Lung microvascular endothelial cell (primary cell): ENCODE data around the gene NDFIP2. TPM values are rescaled to one million over a fixed set of nuclear protein-coding genes. Genes with fewer than 3 reads are reported as not detected.

Source experiments
- DNase-seq, 2 donors: peaks; one replicate each; pipeline versions ENCODE4 v3.0.0 to v3.0.0-alpha.2; 2010; ENCODE audit warnings: low read depth in 2 of 2
- total RNA-seq: library from RNA; depleted of rRNA; stranded (reverse); fragments of >200 nt; gene quantifications from 2 replicates; pipeline ENCODE4 v1.2.1, GENCODE V29; 2014

The NDFIP2 gene, protein sequence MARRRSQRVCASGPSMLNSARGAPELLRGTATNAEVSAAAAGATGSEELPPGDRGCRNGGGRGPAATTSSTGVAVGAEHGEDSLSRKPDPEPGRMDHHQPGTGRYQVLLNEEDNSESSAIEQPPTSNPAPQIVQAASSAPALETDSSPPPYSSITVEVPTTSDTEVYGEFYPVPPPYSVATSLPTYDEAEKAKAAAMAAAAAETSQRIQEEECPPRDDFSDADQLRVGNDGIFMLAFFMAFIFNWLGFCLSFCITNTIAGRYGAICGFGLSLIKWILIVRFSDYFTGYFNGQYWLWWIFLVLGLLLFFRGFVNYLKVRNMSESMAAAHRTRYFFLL
- total RNA-seq = 16.3 and 22.2 TPM in 2 replicates

DNA sequence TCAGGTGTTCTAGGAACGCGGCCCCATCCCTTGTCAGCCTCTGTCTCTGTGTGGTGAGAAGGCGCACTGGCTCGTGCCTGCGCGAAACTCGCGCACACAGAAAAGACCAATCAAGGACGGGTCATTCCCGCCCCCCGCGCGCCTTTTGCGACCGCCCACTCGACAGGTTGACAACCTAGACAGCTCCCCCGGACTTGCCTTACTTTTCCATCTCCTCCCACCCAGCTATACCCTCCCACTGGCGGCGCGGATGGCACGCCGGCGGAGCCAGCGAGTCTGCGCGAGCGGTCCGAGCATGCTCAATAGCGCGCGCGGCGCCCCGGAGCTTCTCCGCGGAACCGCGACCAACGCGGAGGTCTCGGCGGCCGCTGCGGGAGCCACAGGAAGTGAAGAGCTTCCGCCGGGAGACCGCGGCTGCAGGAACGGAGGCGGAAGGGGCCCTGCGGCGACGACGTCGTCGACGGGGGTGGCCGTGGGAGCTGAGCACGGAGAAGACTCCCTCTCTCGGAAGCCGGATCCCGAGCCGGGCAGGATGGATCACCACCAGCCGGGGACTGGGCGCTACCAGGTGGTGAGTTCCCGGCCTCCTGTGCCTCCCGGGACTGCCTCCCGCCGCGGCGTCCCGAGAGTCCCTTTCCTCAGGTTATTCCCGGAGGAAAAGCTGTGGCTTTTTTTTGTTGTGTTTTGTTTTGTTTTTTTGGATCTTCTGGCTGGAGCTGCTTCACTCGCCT lies at the start of gene NDFIP2:
Gene NDFIP2 (plus strand): TSS at position 202 of the 731 bp plus-strand sequence. CDS start 49 bp downstream, at position 251.
- peak; percentile 81 to 84 for DNase-seq

GRCh38 chr13:79432086-79432485 lies 48.9 kb upstream of the NDFIP2 start:
- no peak for DNase-seq

DNA sequence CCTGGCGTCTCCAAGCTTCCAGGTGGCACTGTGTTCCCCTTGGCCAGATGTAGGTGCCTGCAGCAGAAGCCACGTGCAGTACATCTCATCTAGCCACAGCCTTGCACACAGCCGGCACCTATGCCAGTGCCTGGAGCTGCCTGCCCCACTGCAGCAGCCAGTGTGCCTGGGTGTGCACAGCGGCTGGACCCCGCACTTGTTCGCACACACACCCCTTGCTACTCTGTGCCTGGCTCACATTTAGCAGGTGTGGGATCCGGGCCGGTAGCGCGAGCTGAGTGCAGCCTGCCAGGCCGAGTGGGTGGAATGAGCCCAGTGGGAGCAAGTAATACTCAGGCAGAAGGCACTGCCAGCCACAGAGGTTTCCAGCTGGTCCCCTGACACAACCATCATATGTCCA lies 48.0 kb upstream of the NDFIP2 start:
- no peak for DNase-seq

- DNase-seq = peak; percentile 18 to 25
Measured at GRCh38 chr13:79434556-79434955, 46.4 kb upstream of the NDFIP2 start.

DNA sequence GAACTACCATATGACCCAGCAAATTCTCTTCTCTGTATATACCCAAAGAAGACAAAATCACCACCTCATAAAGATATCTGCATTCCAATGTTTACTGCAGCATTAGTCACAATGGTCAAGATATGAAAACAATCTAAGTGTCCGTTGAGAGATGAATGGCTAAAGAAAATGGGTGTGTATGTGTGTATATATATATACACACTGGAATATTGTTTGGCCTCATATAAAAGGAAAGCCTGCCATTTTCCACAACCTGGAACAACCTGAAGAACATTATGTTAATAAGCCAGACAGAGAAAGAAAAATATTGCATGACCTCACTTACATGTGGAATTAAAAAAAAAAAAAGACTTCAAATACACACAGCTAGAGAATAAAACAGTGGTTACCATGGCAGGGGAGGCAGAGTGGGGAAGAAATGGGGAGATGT lies 45.4 kb upstream of the NDFIP2 start:
- peak in 1 of 2 donors; percentile 32 for DNase-seq

DNA sequence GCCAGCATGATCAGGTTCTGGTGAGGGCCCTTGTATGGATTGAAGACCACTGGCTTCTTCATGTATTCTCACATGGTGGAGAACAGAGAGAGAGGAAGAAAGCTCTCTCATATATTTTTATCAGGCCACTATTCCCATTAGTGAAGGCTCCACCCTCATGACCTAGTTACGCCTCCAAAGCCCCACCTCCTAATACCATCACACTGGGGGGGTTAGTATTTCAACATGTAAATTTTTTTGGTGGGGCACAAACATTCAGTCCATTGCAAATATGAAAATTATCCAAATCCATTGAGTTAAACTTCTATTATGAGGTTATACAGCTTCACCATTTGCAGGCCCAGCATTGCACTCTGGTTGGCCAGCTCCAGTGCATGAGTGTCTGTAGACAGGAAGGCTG lies 41.7 kb upstream of the NDFIP2 start:
- no peak for DNase-seq

DNA sequence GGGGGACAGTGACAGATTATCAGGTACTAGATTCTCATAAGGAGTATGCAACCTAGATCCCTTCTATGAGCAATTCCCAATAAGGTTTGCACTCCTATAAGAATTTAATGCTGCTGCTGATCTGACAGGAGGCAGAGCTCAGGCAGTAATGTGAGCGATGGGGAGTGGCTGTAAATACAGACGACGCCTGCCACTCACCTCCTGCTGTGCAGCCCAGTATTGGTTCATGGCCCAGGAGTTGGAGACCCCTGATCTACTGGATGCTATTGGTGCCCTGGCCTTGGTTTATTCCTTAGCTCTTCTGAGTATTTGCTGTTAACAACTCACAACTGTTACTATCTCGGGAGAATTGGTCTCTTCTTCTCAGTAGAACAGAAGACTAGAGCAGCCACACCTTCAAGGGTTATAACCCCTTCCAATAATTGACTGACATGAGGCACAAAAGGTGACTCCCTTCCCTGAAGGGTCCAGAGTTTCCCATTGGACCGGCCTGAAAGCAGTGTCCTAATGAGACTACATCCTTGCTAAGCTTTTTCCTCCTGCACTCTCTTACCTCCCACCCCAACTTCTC lies 39.9 kb upstream of the NDFIP2 start:
- no peak for DNase-seq

- DNase-seq = no peak
Measured at GRCh38 chr13:79442221-79442620, 38.7 kb upstream of the NDFIP2 start.

DNA sequence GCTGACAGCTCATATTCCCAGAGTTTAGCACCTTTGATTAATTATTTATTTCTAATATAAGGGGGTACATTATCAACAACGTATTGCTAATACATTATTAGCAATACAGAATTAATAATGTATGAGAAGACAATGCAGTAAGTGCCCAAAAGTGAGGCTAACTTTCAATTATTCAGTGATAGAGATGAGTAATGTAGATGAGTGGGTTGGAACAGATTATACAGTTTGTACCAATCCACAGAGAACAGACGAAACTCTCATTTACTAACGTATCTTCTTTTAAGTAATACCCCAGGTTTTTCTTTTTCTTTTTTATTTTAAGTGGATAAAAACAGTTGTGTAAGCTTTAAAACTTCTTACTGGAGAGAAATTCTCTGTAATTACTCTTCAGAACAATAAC lies 38.2 kb upstream of the NDFIP2 start:
- no peak for DNase-seq

DNA sequence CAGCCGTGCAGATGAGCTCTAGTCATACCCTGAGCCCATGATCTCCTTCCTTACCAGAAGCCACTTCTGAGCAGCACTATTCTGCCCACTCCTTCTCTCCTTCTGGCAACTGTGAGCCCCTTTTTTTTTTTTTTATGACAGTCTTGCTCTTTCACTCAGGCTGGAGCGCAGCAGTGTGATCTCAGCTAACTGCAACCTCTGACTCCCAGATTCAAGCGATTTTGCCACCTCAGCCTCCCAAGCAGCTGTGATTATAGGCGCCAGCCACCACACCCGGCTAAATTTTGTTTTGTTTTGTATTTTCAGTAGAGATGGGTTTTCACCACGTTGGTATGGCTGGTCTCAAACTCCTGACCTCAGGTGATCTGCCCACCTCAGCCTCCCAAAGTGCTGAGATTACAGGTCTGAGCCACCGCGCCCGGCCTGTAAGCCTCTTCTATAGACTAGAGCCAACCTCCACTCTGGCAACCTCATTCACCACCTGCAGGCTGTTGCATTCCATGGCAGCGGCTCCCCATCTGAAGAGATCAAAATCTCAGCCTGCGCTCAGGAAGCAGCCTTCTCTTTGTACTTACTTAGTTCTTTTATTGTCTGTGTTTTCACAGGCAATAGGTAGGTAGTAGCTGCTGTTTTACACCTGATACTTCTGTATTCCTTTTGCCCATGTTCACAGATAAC lies 34.8 kb upstream of the NDFIP2 start:
- no peak for DNase-seq

DNA sequence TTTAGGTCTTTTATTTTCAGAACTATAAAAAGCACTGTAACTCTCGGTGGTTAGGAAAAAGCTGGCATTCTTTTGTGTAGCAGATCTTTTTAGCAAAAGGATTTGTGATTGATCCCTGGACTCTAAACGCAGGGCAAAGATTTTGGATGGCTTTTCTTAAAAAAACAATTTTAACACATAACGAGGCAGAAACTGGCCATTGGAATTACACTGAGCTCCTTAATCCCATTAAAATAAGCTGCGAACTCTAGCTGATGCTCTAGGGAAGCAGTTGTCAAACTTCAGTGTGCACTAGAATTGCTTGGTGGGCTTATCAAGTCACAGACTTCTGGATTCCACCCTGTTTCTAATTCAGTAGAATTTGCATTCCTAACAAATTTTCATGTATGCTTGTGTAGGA lies 33.8 kb upstream of the NDFIP2 start:
- DNase-seq = no peak

- no peak for DNase-seq
Measured at GRCh38 chr13:79447741-79448140, 33.2 kb upstream of the NDFIP2 start.

DNA sequence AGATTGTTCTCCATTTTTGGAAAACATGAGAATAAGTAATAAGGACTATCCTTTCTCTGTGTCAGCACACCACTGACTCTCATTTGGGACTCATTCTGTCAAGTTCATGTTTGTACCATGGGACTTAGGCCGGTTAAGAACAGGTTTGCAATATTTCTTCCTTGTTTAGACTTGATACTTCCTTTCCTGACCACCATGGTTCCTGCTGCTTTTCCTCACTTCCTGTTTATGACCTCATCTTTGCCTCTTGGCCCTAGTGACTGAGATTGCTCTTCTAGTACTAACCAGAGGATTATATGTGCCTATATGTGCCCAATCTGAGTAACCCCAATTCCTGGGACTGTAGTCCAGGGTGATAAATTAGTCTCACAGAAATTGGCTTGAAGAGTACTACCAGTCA lies 32.5 kb upstream of the NDFIP2 start:
- peak in 1 of 2 donors; percentile 90 for DNase-seq

GRCh38 chr13:79450110-79450509 lies 30.8 kb upstream of the NDFIP2 start:
- no peak for DNase-seq

DNA sequence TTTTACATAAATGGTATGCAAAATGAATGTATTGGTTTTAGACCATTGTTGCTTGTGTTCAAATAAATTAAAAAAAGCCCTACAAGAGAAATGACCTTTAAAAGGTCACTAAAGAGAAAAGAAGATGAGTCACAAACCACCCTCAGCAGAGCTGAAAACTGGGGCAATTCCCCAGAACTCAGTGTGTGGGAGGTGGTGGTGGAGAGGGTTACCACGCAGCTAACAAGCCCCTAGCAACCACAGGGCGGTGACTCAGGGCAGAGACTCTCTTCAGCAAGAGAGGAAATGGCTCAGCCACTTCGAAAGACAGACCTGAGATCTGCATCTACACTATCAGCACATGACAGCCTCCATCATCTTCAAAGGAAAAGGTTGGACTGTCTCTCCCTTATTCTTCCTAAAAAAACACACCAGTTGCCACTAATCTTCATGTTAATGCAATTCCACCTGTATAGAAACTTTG lies 29.4 kb upstream of the NDFIP2 start:
- DNase-seq = peak; percentile 4 to 96

DNA sequence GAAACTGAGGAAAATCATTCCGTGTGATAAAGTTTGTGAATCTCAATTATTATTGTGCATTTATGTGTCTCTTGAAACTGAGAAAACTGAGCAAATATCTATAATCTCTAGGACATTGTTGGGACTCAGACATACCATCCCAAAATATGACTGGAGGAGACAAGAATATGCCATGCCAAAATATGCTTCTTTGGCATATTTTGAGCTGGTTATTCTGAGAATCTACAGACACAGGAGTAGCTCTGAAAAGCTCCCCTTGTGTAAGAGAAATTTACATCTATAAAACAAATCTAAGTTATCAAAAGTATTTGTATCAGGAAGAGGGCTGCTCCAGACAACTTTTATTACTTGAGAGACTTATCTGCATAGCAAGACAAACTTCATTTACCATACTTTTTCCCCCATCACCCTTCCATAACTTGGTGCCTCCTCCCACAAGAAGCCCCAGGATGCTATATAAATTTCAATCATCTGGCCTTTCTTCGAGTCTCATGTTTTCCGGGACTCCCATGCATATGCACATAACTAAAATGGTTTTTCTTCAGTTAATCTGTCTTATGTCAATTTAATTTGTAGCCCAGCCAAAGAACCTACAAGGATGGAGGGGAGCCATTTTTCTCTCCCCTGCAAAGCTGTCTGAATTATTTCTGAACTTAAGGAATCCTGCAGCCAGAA lies 28.6 kb upstream of the NDFIP2 start:
- no peak for DNase-seq

DNA sequence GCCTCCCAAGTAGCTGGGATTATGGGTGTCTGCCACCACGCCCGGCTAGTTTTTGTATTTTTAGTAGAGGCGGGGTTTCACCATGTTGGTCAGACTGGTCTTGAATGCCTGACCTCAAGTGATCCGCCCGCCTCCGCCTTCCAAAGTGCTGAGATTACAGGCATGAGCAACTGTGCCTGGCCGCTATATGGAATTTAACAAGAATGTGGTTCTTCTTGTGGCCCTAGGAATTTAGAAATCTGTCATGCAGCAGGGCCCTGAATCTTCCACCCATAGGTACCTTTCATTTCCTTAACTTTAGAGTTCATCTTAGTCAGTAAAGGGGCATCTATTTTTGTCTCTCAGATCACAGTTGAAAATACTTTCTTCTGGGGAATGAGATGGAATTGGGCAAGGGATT lies 25.6 kb upstream of the NDFIP2 start:
- no peak for DNase-seq

- no peak for DNase-seq
Measured at GRCh38 chr13:79456051-79456450, 24.9 kb upstream of the NDFIP2 start.

DNA sequence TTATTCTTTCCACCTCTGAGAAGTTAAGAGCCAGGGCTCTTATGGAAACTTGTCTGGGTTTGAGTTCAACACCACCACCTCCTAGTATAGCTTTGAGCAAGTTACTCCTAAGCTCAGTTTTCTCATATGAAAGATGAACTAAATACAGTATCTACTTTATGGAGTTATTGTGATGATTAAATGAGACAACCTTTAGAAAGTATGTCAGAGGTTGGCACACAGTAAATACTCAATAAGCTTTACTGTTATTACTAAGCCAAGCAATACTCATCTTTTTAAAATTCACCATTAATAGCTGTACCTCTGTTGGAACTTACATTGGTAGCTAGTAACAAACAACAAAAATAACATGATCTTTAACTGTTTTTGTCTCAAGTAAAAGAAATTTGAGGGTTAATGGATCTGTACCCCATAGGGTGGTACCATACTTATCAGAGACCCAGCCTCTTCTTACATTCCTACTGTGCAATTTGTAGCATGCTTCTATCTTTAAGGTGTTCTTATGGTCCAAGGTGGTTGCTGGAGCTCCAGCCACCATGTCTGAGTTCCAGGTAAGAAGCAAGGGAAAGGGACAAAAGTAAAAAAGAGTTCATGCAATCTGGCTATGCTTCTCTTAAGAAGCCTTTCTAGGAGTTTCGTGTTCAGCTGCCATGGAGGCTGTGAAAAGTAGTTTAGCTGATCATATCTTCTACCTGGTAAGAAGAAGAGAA lies 24.1 kb upstream of the NDFIP2 start:
- DNase-seq = no peak

DNA sequence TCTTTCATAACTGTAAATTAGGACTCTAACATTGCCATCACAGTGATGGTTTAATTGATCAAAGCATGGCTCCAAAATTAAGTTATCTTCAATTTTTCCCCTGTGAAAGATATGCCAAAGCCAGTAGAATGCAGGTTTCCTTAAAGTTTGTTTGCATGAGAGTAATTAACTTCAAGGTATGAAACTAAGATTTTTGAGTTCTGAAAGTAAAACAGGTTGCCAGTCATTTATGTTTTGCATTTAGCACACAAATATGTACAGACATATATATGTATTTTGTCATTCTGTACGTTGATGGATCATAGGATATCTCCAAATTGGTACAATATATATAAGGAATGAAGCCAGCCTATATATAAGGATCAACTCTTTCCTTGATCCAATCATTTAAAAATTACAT lies 23.6 kb upstream of the NDFIP2 start:
- no peak for DNase-seq

DNA sequence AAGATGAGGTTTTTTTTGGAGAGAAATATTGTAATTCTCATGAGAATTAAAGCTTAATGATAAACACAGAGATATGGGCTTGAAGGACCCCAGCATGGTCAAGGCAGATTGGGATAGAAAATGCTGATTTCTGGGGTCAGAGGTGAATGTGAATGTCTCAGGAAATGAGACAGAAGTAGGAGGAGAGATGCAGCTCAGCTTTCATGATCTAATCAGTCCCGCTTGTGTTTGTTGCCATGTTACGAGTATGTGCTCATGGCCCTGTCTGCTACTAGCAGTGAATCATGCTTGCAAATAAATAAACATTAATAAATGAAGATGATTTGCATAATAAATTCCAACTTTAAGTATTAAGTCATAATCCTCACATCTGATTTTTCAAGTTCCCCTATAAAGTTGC lies 23.0 kb upstream of the NDFIP2 start:
- peak; percentile 26 to 96 for DNase-seq
